Epithelial cell of proximal tubule (primary cell): Measurements from ENCODE around the gene DRG2. TPM values are rescaled to one million over a fixed set of nuclear protein-coding genes. Genes with fewer than 3 reads are reported as not detected.

Experiments used
- DNase-seq: peaks from one replicate; pipeline ENCODE4 v3.0.0-alpha.2; 2011; ENCODE audit warnings: low read depth
- H3K4me3 ChIP-seq: 2 replicates; pipeline ENCODE4 v1.5.1; 2011; ENCODE audit warnings: low read depth, mild to moderate bottlenecking, low read length
- total RNA-seq: library from RNA; depleted of rRNA; stranded (reverse); fragments of >200 nt; gene quantifications from 2 replicates; pipeline ENCODE4 v1.2.3, GENCODE V29; 2015
- TF ChIP-seq, protein P1 (sequence below): conservative IDR thresholded peaks from 2 replicates; pipeline ENCODE4 v1.5.1; 2012; ENCODE audit warnings: low read depth, mild to moderate bottlenecking, low read length

DRG2 gene
- total RNA-seq, 1 donor from 2014 or later = 35.3 TPM

DNA sequence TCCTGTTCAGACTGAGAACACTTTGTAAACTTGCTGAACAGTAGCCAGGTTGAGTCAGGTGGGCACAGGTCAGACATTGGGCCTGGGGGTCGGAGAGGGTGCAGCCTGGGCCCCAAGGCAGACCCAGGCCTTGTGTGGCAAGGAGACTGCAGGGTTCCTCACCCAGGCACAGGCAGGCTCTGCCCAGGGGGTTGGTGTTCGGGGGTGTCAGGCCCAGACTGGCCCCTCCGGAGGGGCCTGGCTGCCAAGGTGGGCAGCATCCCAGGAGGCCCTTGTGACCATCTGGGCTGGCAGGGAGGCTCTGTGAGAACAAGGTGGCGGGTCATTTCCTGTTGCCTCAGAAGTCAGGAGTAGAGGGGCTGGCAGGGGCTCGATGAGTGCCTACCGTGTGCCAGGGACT is 20.2 kb downstream of the DRG2 start:
- H3K4me3 ChIP-seq = no peak overlapping the region
- DNase-seq = no peak
- TF ChIP-seq, protein P1, sequence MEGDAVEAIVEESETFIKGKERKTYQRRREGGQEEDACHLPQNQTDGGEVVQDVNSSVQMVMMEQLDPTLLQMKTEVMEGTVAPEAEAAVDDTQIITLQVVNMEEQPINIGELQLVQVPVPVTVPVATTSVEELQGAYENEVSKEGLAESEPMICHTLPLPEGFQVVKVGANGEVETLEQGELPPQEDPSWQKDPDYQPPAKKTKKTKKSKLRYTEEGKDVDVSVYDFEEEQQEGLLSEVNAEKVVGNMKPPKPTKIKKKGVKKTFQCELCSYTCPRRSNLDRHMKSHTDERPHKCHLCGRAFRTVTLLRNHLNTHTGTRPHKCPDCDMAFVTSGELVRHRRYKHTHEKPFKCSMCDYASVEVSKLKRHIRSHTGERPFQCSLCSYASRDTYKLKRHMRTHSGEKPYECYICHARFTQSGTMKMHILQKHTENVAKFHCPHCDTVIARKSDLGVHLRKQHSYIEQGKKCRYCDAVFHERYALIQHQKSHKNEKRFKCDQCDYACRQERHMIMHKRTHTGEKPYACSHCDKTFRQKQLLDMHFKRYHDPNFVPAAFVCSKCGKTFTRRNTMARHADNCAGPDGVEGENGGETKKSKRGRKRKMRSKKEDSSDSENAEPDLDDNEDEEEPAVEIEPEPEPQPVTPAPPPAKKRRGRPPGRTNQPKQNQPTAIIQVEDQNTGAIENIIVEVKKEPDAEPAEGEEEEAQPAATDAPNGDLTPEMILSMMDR = no peak

DNA sequence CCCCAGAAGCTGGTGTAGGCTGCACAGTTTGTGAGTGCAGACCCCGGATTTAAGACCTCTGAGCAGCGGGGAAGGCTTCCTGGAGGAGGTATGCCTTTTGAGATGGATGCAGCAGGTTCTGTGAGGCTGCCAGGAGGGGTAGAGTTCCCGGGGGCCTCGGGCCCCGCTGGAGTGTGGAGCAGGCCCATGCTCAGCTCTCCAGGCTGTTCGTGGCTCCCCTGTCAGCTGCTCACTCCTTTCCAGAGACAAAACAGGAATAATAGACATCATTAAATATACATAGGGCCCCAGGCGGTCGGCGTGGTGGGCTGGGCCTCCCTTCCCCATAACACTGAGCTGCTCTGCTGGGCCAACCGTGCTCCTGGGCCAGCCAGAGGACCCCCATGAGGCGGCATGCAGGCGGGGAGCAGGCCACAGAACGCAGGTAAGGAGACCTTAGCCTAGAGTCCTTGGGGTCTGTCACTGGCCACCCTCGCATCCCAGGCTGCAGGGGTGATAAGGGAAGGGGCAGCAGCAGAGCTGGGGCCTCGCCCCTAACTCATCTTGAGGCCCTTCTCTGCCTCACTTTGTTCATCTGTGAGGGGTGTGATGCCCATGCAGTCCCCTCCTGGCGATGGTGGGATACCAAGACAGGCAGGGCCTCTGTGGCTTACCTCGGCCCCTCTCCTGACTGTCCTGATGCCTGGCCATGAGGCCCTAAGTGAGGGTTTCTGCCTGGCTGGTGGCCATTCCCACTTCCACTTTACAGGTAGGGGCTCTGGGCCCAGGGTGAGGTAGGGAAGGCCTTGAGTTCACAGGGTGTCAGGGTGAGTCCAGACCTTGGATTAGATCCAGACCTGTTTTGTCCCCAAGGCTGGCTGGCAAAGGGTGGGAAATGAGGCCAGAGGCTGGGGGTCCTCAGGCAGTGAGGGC is 20.9 kb downstream of the DRG2 start, which contains the start of gene MYO15A:
Gene MYO15A, plus strand, starts transcription at position 356 of the 912 bp plus-strand sequence. CDS start 10,045 bp downstream, outside the sequence.
- DNase-seq = no peak
- no peak within 1 kb of the TSS for H3K4me3 ChIP-seq
- TF ChIP-seq, protein P1 = no peak

DNA sequence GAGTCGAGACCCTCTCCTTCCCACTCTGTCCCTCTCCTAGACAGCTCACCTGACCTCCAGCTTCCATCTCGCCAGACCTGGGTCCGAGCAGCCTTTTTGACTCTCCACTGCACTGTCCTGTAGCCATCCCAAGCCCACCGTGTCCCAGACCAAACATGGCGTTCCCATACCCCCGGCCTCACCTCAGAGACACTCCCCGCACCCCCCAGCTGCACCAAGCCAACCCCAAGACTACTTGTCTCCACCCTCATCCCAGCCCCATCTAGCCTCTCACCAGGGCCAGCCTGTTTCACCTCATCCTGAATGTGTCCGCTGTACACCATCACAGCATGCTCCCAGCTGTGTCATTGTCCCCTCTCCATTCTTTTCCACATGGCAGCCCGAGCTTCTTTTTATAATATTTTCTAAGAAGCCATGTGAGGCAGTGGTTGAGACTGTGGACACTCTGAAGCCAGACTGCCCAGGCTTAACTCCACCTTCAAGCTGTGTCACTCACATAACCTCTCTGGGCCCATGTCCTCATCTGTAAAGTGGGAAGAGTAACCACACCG is 22.3 kb downstream of the DRG2 start:
- TF ChIP-seq, protein P1 = no peak
- no peak overlapping the region for H3K4me3 ChIP-seq
- DNase-seq = no peak

DNA sequence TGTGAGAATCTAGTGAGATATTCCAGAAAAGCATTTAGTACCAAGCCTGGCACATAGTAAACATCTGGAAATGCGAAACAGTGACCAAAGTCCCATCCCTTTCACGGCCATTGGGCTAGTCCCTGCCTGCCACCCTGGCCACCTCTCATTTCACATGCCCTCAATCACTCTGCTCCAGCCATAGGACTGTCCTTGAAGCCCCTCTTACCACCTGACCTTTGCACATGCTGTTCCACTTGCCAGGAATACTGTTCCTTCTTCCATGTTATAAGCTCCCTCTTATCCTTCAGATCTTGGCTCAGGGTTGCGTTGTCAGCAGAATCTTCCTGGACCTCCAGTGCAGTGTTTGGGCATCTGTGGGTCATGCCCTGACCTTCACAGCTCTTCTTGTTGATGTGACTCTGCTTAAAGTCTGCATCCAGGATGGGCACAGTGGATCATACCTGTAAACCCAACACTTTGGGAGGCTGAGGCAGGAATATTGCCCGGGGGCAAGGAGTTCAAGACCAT is 22.9 kb downstream of the DRG2 start:
- TF ChIP-seq, protein P1 = no peak
- H3K4me3 ChIP-seq = no peak overlapping the region
- no peak for DNase-seq

DNA sequence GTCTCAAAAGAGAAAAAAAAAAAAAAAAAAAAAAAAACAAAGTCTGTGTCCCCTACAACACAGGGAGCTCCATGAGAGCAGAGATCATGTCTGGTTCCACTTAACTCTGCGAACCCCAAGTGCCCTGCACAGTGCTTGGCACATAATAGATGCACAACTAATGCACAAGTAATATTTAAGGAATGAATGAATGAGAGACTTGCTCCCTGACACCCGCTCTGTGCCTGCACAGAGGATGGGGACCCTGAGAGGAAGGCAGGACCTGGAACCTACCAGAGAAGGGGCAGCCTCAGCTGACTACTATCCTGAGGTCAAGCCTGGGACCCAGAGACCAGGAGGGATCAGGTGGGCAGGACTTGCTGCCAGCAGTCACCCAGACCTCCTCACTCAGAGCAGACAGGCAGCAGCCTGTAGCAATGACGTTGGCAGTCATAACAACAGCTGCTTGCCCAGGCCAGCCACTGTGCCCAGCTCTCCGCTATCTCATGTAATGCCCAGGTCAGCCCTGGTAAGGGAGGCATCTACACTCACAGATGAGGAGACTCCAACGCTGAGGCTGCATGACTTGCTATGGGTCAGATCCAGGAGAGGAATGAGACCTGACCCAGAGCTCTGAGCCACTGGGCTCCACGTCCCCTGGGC is 23.7 kb downstream of the DRG2 start:
- TF ChIP-seq, protein P1 = no peak
- no peak for DNase-seq
- no peak overlapping the region for H3K4me3 ChIP-seq

DNA sequence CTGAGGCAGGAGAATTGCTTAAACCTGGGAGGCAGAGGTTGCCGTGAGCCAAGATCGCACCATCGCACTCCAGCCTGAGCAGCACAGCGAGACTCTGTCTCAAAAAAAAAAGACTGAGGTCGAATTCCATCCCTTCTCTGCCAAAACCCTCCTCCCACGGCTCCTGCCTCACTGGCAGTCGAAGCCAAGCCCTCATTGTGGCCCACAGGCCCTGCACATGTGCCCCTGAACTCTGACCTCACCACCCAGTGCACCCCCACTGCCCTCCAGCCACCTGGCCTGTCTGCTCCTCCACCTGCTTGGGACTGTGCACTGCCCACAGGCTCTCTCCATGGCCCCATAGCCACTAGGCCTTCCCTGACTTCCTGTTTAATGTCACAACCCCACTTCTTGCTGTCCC is 27.8 kb downstream of the DRG2 start:
- no peak for DNase-seq
- TF ChIP-seq, protein P1 = no peak
- H3K4me3 ChIP-seq = no peak overlapping the region
